ENCODE measurements around the gene NCBP3. TPM values are rescaled to one million over a fixed set of nuclear protein-coding genes. Genes with fewer than 3 reads are reported as not detected.
"Not testable (repeated sequence)": the region's sequence is repeated elsewhere in the genome, so short reads cannot be mapped to it uniquely, and the experiment has no call there.

The NCBP3 gene
- total and polyA plus RNA-seq, 2 of the 4 experiments (the other 2 are of a cell fraction): 10.8 to 13.5 TPM

DNA sequence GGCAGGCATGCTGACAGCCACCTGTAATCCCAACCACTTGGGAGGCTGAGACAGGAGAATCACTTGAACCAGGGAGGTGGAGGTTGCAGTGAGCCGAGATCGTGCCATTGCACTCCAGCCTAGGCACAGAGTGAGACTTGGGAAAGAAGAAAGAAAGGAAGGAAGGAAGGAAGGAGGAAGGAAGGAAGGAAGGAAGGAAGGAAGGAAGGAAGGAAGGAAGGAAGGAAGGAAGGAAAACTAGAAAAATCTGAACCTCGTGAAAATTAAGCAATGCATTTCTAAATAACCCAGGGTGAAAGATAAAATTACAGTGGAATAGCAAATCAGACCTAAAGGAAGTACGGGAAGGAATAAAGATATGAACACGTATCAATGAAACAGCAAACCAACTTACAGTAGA lies 60.7 kb downstream of the NCBP3 start:
- H2AFZ ChIP-seq (replicated peaks; ENCODE audit: low read length, poor library complexity); H4K20me1 ChIP-seq (ENCODE audit: insufficient read depth, low read length); H2BK20ac ChIP-seq (ENCODE audit: low read depth, low read length); BruUV-seq (replicated peaks); DNase-seq; H3K4me1 ChIP-seq (ENCODE audit: control insufficient read depth, insufficient read depth, low read length); H4K5ac ChIP-seq (ENCODE audit: low read depth, low read length); H3K4me2 ChIP-seq (ENCODE audit: low read depth, low read length); H3K23ac ChIP-seq (ENCODE audit: low read depth, low read length); H4K8ac ChIP-seq (ENCODE audit: low read depth in 2 of 2, low read length in 2 of 2); ATAC-seq (ENCODE audit: low read depth); H2AK9ac ChIP-seq (replicated peaks; ENCODE audit: low read depth, low read length, poor library complexity); H3K9me3 ChIP-seq (ENCODE audit: control insufficient read depth, insufficient read depth, low read length); dilution Hi-C loops (cut with HindIII; ENCODE audit: low sequenced_read_pairs, unreplicated experiment); H3K4me3 ChIP-seq (ENCODE audit: insufficient read depth, low read depth, low read length); H3K56ac ChIP-seq (ENCODE audit: extremely low read depth, insufficient read depth, low read length); intact Hi-C loops (cut with micrococcal nuclease); in situ Hi-C loops (cut with MboI; ENCODE audit: low sequenced_read_pairs); H3K9me1 ChIP-seq (ENCODE audit: insufficient read depth, low read length); H3K14ac ChIP-seq (replicated peaks; ENCODE audit: low read depth, low read length); H3K18ac ChIP-seq (ENCODE audit: low read depth, low read length); H2BK120ac ChIP-seq (ENCODE audit: low read depth, low read length); H4K91ac ChIP-seq (ENCODE audit: insufficient read depth, low read depth, low read length); H2BK5ac ChIP-seq (ENCODE audit: low read depth, low read length, poor library complexity, severe bottlenecking); H3K9ac ChIP-seq (ENCODE audit: low read depth, low read length); H3K79me1 ChIP-seq (ENCODE audit: low read depth in 1 of 2, low read length in 2 of 2); POLR2A ChIA-PET (ENCODE audit: unreplicated experiment); H3K36me3 ChIP-seq (ENCODE audit: control insufficient read depth, insufficient read depth, low read length); H2AK5ac ChIP-seq (ENCODE audit: low read depth, low read length); H3K27me3 ChIP-seq (ENCODE audit: control insufficient read depth, insufficient read depth, low read length); H3K4ac ChIP-seq (ENCODE audit: low read depth, low read length); H3K27ac ChIP-seq (ENCODE audit: insufficient read depth, low read length); H2BK15ac ChIP-seq (ENCODE audit: low read depth, low read length): not testable (repeated sequence)
- CTCF ChIA-PET: interaction anchor here (0.7 kb wide), 1 partner anchor 61 kb away, joined by 4 read pairs; no protein-coding TSS in a partner anchor
- WGBS, 2 experiments (ENCODE audit: extremely low coverage in 2 of 2, insufficient read length in 1 of 2): 100% methylated on average over 1 of the region's 5 CpGs; no CpG with 5 or more reads in 1 of the 2 experiments

Measured in IMR-90 (cell line).